Adrenal gland (tissue), 5 donors: ENCODE measurements around the gene NLRP9.

Experiments
- CTCF ChIP-seq, 6 experiments: fragments of 450-650 bp in 4 of 6; fragments of 200-600 bp in 2 of 6; sonication (generic) in 1 of 6; IDR thresholded peaks; 1 replicate in 5 of 6; 2 replicates in 1 of 6; pipeline versions ENCODE4 v1.5.1 to v1.8.0; 2016 to 2021; ENCODE audit warnings: antibody characterized with exemption in 6 of 6, mild to moderate bottlenecking in 2 of 6, moderate library complexity in 1 of 6
- POLR2A ChIP-seq, 2 donors: fragments of 450-650 bp; IDR thresholded peaks; one replicate each; pipeline ENCODE4 v1.6.1; 2017; ENCODE audit warnings: antibody characterized with exemption in 2 of 2, mild to moderate bottlenecking in 2 of 2, moderate library complexity in 1 of 2
- donor health status: DM: no; HTN: no; CAD: no.

- no peak for TF ChIP-seq POLR2A (IDR thresholded peaks at IDR 0.05)
- no peak for TF ChIP-seq CTCF (IDR thresholded peaks at IDR 0.05)
Observed at GRCh38 chr19:55678121-55678671, 60.0 kb downstream of the NLRP9 start.
